Embryonic facial prominence (tissue), 1 donor: ENCODE results near the gene UROC1.

Experiments
- DNase-seq: peaks from one replicate; pipeline ENCODE4 v3.0.0-alpha.2; 2016; ENCODE audit errors: extremely low spot score

The UROC1 gene

GRCh38 chr3:126516152-126516935 lies 1.2 kb downstream of the UROC1 start:
- DNase-seq: no peak

DNA sequence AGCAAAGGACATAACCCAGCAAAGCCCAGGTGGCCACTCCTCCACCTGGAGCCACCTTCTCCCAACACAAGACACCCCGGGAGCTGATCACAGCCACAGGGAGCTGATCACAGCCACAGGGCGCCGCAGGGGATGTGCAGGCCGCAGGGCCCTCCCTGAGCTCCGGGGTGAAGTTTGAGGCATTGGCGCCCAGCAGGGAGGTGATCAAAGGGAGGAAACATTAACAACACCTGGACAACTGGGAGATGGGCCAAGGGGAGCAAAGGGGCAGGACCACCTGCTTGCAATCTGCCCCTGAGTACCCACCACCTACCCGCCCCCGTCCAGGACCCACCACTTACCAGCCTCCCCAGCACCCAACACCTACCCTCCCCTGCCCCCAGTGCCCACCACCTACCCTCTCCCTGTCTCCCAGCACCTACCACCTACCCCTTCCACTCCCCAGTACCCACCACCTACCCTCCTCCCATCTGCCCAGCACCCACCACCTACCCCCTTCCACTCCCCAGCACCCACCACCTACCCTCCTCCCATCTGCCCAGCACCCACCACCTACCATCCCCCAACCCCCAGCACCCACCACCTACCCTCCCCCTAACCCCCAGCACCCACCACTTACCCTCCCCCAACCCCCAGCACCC lies 2.4 kb downstream of the UROC1 start:
- no peak for DNase-seq

DNA sequence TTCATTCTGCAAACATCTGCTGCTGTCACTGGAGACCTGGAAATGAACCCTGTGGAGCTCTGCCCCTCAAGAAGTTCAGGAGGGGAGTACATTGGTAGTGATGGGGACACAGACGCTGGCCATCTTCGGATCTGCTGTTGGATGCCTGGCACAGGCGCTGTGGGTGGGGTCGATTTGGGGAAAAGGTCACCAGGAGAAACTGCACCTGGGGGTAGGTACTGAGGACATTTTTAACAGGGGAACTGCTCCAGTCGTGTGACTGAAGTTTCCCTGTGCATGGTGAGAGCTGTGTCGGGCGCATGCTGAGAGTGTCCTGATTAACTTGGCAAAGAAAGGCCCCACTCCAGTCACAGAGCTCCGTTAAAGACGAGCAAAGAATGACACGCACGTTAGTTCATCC lies 3.4 kb downstream of the UROC1 start:
- no peak for DNase-seq

DNA sequence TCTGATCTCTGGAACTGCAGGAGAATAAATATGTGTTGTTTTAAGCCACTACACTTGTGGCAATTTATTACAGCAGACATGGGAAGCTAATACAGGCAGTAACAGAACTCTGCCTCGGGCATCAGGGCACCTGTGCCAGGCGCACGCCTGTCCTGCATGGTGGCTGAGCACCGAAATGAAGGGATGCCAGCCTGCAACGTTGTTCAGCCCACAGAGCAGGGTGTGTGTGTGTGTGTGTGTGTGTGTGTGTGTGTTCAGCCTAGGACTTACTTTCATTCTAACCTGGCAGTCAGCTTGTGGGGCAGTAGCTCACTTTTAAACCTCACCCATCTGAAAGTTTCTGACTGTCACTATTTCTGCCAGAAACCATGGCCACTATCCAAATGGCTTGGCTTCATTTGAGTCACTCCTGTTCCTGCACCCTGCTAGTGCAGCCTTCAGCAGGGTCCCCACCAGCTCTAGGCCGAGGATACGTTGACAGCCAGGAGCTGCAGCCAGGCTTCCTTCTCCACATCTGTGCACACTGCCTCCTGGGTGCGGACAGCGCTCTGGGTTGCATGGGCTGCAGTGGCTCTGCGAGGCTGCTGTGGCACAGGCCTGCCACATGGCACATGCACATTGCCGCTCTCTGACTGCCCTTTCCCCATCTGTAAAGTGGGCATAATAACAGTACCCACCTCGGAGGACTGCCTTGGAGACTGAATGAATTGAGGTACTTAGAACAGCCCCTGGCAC lies 4.5 kb downstream of the UROC1 start:
- DNase-seq: no peak

GRCh38 chr3:126512026-126512425 lies 5.5 kb downstream of the UROC1 start:
- no peak for DNase-seq

- DNase-seq: no peak
These were observed 6.3 kb downstream of the UROC1 start for GRCh38 chr3:126511291-126511690.

DNA sequence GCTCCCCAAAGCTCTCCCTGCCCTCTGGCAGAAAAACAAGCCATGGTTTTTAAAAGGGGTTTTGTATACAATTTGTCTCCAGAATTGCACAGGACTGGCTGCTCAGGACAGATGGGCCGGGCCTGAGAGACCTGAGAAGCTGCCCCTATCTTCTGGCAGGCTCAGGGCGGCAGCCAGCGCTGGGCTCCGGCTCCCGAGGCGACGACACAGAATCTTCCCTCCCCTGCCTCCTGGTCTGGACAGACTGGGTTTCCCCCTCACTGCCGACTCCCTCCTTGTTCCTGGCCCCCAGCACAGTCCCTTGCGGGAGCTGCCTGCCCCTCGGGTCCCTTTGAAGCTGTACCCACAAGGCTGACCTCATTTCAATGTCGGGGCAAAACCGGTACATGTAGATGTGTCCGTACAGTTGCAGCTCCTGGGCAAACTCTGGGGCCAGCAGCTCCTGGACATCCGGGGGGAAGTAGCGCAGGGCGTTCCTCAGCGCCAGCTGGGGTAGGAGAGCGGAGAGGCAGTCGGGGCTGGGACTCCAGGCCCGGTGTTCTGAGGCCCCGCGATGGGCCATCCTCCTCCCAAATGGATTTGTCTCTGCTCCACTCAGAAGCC lies 7.2 kb downstream of the UROC1 start:
- DNase-seq: no peak

GRCh38 chr3:126509597-126510307 lies 7.8 kb downstream of the UROC1 start:
- DNase-seq: no peak

DNA sequence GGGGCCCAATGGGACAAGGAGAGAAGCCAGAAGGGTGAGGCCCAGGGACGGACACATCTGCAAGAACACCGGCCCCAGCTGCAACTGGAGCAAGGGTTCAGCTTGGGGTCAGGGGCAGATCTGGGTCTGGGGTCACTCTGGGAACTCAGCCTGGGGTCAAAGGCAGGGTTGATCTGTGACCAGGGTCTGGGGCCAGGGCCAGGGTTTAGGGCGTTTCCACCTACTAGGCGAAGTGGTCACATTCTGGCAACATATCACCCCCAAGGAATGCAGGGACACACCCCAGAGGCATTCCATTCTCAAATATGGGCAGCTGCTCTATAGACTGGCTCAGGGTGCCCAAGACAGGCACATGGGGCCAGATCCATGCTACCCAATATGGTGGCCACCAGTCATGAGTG lies 9.0 kb downstream of the UROC1 start:
- no peak for DNase-seq

DNA sequence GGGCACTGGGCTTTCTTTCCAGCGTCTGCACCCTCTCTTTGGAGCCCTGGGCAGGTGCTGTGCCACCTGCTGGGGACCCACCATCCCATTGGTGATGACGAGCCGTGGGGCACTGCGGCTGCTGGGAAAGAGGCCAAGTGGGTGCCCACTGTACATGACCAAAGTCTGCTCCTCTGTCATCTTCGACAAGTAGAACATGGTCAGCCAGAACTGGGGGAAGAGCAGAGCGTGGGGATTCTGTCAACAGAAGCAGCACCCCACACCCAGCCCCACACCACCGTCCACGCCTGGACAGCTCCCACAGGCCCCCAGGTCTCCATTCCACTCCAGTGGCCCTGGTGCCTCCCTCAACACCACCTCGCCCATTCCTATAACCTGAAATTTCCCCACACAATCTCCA lies 9.7 kb downstream of the UROC1 start:
- no peak for DNase-seq

- DNase-seq: no peak
These were observed 13.9 kb downstream of the UROC1 start for GRCh38 chr3:126503701-126504100.

- no peak for DNase-seq
These were observed 14.9 kb downstream of the UROC1 start for GRCh38 chr3:126502656-126503055.

GRCh38 chr3:126501736-126502135 lies 15.8 kb downstream of the UROC1 start:
- no peak for DNase-seq

- DNase-seq: no peak
These were observed 16.5 kb downstream of the UROC1 start for GRCh38 chr3:126501054-126501453.

GRCh38 chr3:126500016-126500415 lies 17.6 kb downstream of the UROC1 start:
- no peak for DNase-seq

- no peak for DNase-seq
These were observed 18.2 kb downstream of the UROC1 start for GRCh38 chr3:126499401-126499800.

DNA sequence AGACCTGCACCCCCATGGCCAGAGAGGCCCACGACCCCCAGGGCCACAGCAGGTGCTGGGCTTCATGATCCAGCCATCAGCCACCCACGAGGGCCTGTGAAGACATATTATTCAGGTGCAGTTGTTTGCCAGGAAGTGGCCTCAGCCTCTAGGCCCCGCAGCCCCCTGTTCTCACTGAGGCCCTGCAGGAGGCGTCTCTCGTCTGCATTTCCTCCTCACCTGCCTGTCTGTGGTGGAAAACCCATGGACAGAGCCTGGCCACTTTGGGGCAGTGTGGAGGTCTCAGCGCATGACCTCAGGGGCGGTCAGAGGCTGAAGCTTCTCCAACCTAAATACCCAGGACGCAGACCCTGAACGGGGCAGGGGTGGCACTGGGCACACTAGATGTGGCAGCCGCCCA lies 18.6 kb downstream of the UROC1 start:
- no peak for DNase-seq

DNA sequence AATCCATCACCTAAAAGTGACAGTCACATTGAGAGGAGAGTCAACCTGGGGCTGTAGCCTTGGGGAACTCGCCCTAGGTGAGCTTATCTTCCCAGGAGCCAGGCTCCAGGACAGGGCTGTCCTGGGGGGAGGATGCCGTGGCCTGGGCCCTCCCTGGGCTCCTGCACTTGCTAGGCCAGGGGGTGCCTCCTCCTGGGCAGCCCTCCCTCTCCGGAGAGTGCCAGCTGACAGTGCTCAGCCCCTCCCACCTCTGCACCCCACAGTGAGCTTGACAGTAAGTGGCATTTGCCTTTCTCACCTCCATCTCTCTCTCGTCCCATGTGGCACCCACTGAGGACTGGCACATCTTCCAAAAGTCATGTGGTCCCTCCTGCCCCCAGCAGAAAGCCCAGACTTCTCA lies 19.1 kb downstream of the UROC1 start:
- DNase-seq: no peak

- DNase-seq: no peak
These were observed 19.6 kb downstream of the UROC1 start for GRCh38 chr3:126497956-126498355.

DNA sequence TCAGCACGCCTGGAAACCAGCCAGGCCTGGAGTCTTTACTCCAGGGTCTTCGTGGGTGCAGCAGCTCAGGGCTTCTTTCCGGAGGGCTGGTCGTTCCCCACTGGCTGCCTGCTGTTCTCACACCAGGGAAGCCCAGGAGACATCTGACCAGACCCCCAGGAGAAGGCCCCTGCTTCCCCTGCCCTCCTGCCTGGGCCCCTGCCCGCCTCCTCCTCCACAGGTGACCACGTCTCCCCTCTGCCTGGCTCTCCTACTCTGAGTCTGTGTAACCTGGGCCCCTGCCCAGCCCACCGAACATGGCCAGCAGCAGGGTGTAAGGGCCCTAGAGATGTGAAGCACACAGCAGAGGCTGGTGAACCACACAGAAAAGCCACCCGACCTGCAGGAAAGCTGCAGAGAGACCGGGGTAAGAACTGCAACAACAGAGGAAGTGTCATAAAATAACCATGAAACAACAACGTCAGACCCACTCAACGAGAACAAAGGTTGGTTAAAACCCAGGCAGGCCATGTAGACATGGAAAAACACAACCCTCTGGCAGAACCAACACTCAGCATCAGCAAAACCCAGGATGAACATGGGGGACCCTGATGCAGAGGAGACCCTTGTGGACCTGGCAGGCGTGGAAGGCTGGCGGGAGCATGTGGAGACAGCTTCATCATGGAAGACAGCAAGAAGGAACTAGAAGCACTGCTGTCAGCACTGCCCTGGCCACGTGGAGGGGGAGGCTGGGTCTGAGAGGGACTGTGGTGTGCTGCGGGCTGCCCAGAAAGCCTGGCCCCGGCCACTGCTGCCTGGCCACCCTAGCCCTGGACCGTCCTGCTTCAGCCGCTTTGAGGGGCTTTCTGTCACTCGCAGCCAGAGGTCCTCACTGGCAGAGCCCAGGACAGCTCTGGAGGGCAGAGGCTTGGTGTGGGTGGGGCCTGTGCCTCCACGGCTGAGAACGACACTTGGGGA lies 20.4 kb downstream of the UROC1 start:
- DNase-seq: no peak

DNA sequence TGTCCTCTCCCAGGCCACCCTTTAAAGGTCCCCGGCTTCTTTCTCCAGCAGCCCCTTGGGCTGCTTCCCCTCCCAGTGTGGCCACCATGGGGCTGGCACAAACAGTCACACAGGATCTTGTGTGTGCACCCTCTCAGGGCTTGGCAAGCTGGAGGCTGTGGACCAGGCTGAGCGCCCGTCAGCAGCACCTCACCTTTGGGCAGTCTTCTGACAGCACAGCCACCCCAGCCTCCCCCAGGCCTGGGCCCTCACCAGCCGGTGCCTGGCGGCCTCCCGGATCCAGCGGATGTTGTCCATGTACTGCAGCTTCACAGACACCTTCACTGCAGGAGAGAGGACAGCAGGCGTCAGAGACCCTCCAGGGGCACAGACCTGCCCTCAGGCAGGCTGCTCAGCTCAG lies 21.8 kb downstream of the UROC1 start:
- no peak for DNase-seq
